Measurements from ENCODE around the gene ZNF638.

- TF ChIP-seq EP300 (IDR thresholded peaks at IDR 0.05) (no peak), POLR2A (IDR thresholded peaks at IDR 0.05) (no peak), CTCF (IDR thresholded peaks at IDR 0.05) (no peak)
These were observed 125.0 kb downstream of the ZNF638 start for GRCh38 chr2:71456617-71457016.
